ENCODE results near the gene CYP24A1. TPM values are rescaled to one million over a fixed set of nuclear protein-coding genes. Genes with fewer than 3 reads are reported as not detected.

Gene CYP24A1
- total and polyA plus RNA-seq, 2 of the 13 experiments (the other 11 are each of a cell fraction or from before 2014, with no cell fraction given), result 9.4 to 32.7 TPM

DNA sequence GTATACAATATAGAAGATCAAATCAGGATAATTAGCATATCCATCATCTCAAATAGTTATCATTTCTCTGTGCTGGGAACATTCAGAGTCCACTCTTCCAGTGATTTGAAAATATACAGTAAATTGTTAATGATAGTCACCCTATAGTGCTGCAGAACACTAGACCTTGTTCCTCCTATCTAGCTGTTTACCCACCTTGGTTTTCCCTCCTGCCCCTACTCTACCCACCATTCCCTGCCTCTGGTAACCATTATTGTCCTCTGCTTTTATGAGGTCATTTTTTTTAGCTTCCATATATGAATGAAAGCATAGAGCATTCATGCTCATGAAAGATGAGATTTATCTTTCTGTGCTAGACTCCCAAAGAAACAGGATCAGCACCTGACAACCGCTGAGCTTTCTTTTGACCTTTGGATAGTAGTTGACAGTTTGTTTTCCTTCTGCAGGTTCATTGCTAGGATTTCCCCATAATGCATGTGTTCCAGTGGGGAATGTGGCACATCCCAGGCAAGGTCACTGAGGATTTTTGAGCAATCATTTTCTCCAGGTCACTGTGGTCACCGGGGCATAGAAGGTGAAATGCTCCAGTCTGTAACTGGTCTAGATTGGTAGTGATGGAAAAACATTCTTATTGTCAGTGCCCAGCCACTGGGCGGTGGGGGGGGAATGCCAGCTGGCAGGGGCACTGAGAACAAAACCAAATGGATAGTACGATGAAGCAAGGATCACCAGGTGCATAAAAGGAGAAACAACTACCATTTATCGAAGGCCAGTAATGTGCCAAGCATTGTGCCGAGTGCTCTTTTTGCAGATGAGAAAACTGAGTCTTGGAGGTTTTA is 69.8 kb downstream of the CYP24A1 start (continued):
- TF ChIP-seq, protein P1, sequence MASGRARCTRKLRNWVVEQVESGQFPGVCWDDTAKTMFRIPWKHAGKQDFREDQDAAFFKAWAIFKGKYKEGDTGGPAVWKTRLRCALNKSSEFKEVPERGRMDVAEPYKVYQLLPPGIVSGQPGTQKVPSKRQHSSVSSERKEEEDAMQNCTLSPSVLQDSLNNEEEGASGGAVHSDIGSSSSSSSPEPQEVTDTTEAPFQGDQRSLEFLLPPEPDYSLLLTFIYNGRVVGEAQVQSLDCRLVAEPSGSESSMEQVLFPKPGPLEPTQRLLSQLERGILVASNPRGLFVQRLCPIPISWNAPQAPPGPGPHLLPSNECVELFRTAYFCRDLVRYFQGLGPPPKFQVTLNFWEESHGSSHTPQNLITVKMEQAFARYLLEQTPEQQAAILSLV (CRISPR knock-in tag; IDR thresholded peaks at IDR 0.05; ENCODE audit: borderline replicate concordance), result peak; percentile 89
- TF ChIP-seq, protein P2, sequence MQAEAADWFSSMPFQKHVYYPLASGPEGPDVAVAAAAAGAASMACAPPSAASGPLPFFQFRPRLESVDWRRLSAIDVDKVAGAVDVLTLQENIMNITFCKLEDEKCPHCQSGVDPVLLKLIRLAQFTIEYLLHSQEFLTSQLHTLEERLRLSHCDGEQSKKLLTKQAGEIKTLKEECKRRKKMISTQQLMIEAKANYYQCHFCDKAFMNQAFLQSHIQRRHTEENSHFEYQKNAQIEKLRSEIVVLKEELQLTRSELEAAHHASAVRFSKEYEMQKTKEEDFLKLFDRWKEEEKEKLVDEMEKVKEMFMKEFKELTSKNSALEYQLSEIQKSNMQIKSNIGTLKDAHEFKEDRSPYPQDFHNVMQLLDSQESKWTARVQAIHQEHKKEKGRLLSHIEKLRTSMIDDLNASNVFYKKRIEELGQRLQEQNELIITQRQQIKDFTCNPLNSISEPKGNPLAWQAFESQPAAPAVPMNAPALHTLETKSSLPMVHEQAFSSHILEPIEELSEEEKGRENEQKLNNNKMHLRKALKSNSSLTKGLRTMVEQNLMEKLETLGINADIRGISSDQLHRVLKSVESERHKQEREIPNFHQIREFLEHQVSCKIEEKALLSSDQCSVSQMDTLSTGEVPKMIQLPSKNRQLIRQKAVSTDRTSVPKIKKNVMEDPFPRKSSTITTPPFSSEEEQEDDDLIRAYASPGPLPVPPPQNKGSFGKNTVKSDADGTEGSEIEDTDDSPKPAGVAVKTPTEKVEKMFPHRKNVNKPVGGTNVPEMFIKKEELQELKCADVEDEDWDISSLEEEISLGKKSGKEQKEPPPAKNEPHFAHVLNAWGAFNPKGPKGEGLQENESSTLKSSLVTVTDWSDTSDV (CRISPR knock-in tag; IDR thresholded peaks at IDR 0.05), result no peak
- TF ChIP-seq, protein P3, sequence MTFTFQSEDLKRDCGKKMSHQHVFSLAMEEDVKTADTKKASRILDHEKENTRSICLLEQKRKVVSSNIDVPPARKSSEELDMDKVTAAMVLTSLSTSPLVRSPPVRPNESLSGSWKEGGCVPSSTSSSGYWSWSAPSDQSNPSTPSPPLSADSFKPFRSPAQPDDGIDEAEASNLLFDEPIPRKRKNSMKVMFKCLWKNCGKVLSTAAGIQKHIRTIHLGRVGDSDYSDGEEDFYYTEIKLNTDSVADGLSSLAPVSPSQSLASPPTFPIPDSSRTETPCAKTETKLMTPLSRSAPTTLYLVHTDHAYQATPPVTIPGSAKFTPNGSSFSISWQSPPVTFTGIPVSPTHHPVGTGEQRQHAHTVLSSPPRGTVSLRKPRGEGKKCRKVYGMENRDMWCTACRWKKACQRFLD (CRISPR knock-in tag; IDR thresholded peaks at IDR 0.05; ENCODE audit: borderline replicate concordance), result 0 out of 2 replicates have a peak, but pooled peaks have one; percentile 42
- peak; percentile 85 for TF ChIP-seq DMAP1 (CRISPR knock-in tag; IDR thresholded peaks at IDR 0.05)
- TF ChIP-seq SALL2 (CRISPR knock-in tag; IDR thresholded peaks at IDR 0.05), result peak; percentile 89
- no peak for TF ChIP-seq KAT2B (IDR thresholded peaks at IDR 0.05; ENCODE audit: borderline replicate concordance, low read depth, low read length)
- TF ChIP-seq, protein P4, sequence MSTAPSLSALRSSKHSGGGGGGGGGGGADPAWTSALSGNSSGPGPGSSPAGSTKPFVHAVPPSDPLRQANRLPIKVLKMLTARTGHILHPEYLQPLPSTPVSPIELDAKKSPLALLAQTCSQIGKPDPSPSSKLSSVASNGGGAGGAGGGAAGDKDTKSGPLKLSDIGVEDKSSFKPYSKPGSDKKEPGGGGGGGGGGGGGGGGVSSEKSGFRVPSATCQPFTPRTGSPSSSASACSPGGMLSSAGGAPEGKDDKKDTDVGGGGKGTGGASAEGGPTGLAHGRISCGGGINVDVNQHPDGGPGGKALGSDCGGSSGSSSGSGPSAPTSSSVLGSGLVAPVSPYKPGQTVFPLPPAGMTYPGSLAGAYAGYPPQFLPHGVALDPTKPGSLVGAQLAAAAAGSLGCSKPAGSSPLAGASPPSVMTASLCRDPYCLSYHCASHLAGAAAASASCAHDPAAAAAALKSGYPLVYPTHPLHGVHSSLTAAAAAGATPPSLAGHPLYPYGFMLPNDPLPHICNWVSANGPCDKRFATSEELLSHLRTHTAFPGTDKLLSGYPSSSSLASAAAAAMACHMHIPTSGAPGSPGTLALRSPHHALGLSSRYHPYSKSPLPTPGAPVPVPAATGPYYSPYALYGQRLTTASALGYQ (CRISPR knock-in tag; IDR thresholded peaks at IDR 0.05), result peak; percentile 97
- TF ChIP-seq ZNF292 (CRISPR knock-in tag; IDR thresholded peaks at IDR 0.05; ENCODE audit: borderline replicate concordance, low read depth), result peak; percentile 98
- peak; percentile 96 for TF ChIP-seq SPEN (CRISPR knock-in tag; IDR thresholded peaks at IDR 0.05; ENCODE audit: low read depth)
- TF ChIP-seq SMAD3 (CRISPR knock-in tag; IDR thresholded peaks at IDR 0.05), result peak; percentile 94
- TF ChIP-seq ZNF12 (CRISPR knock-in tag; IDR thresholded peaks at IDR 0.05), result peak; percentile 76; the same call in 1 of the 2 replicates
- TF ChIP-seq, protein P5, sequence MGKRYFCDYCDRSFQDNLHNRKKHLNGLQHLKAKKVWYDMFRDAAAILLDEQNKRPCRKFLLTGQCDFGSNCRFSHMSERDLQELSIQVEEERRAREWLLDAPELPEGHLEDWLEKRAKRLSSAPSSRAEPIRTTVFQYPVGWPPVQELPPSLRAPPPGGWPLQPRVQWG (CRISPR knock-in tag; IDR thresholded peaks at IDR 0.05; ENCODE audit: borderline replicate concordance, low read depth), result no peak
- TF ChIP-seq POLR2AphosphoS2 (IDR thresholded peaks at IDR 0.05; ENCODE audit: low read depth, low read length), result no peak
- TF ChIP-seq HNRNPK (IDR thresholded peaks at IDR 0.05; ENCODE audit: low read depth, low read length, poor library complexity, severe bottlenecking), result no peak
- peak; percentile 99 for TF ChIP-seq SAP130 (CRISPR knock-in tag; IDR thresholded peaks at IDR 0.05; ENCODE audit: low read depth)
- TF ChIP-seq, protein P6, sequence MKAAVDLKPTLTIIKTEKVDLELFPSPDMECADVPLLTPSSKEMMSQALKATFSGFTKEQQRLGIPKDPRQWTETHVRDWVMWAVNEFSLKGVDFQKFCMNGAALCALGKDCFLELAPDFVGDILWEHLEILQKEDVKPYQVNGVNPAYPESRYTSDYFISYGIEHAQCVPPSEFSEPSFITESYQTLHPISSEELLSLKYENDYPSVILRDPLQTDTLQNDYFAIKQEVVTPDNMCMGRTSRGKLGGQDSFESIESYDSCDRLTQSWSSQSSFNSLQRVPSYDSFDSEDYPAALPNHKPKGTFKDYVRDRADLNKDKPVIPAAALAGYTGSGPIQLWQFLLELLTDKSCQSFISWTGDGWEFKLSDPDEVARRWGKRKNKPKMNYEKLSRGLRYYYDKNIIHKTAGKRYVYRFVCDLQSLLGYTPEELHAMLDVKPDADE (CRISPR knock-in tag; IDR thresholded peaks at IDR 0.05), result no peak
- TF ChIP-seq ZFP36L2 (CRISPR knock-in tag; IDR thresholded peaks at IDR 0.05), result no peak
- TF ChIP-seq BRD4 (CRISPR knock-in tag; IDR thresholded peaks at IDR 0.05), result peak; percentile 96
- TF ChIP-seq ZNF317 (CRISPR knock-in tag; IDR thresholded peaks at IDR 0.05), result peak; percentile 89
- TF ChIP-seq THYN1 (CRISPR knock-in tag; IDR thresholded peaks at IDR 0.05; ENCODE audit: borderline replicate concordance, low read depth), result no peak
- TF ChIP-seq PCBP2 (optimal IDR thresholded peaks at IDR 0.05; ENCODE audit: low read depth, low read length, poor library complexity, severe bottlenecking), result no peak
